ENCODE measurements around the gene SPATA6. TPM values are rescaled to one million over a fixed set of nuclear protein-coding genes. Genes with fewer than 3 reads are reported as not detected.
"Not testable (repeated sequence)": the region's sequence is repeated elsewhere in the genome, so short reads cannot be mapped to it uniquely, and the experiment has no call there.

Gene SPATA6
- total RNA-seq, 2 experiments from 2014 or later, result 1.8 to 1.9 TPM

GRCh38 chr1:48488721-48489120 is 16.7 kb upstream of the SPATA6 start:
- H3K36me3 Mint-ChIP-seq, result no peaks in the 10 kb centered on the region
- DNase-seq, result no peak
- no peaks in the 10 kb centered on the region for H3K4me1 Mint-ChIP-seq (ENCODE audit: low read depth)
- POLR2A ChIA-PET, result no interaction called here
- no peak overlapping the region for H3K27ac Mint-ChIP-seq
- H3K9me3 Mint-ChIP-seq, result no peaks in the 10 kb centered on the region
- CTCF ChIA-PET, result interaction anchor here (2.0 kb wide), 1 partner anchor 9 kb away, joined by 11 read pairs; no protein-coding TSS in a partner anchor
- H3K27me3 Mint-ChIP-seq, result peaks cover 5% of the 10 kb centered on the region
- H3K4me3 Mint-ChIP-seq, result no peak overlapping the region
- intact Hi-C loops (cut with micrococcal nuclease), result no loop called here

GRCh38 chr1:48480504-48480903 is 8.5 kb upstream of the SPATA6 start:
- no peak overlapping the region for H3K4me3 Mint-ChIP-seq
- no peak overlapping the region for H3K27ac Mint-ChIP-seq
- intact Hi-C loops (cut with micrococcal nuclease), result no loop called here
- H3K9me3 Mint-ChIP-seq, result no peaks in the 10 kb centered on the region
- peaks cover 4% of the 10 kb centered on the region for H3K27me3 Mint-ChIP-seq
- DNase-seq, result no peak
- ChIA-PET CTCF (no interaction called here), POLR2A (no interaction called here)
- H3K36me3 Mint-ChIP-seq, result no peaks in the 10 kb centered on the region
- H3K4me1 Mint-ChIP-seq (ENCODE audit: low read depth), result no peaks in the 10 kb centered on the region

- CTCF ChIA-PET; intact Hi-C loops (cut with micrococcal nuclease); H3K27me3 Mint-ChIP-seq; H3K4me3 Mint-ChIP-seq; H3K9me3 Mint-ChIP-seq; DNase-seq; H3K36me3 Mint-ChIP-seq; POLR2A ChIA-PET; H3K27ac Mint-ChIP-seq; H3K4me1 Mint-ChIP-seq (ENCODE audit: low read depth): not testable (repeated sequence)
Measured at GRCh38 chr1:48480023-48480422, 8.0 kb upstream of the SPATA6 start.

GRCh38 chr1:48472638-48473037 is 634 bp upstream of the SPATA6 start:
- no peak for DNase-seq
- Mint-ChIP-seq H3K36me3 (no peaks in the 10 kb centered on the region), H3K9me3 (peaks cover 3% of the 10 kb centered on the region), H3K4me1 (ENCODE audit: low read depth) (peaks cover 27% of the 10 kb centered on the region), H3K4me3 (peak overlapping the region; percentile 61), H3K27me3 (peaks cover 26% of the 10 kb centered on the region), H3K27ac (no peak overlapping the region)
- POLR2A ChIA-PET, result no interaction called here
- intact Hi-C loops (cut with micrococcal nuclease), result loop anchor here (1.0 kb wide), 1 partner anchor 26 kb away; no protein-coding TSS in a partner anchor
- CTCF ChIA-PET, result interaction anchor here (0.9 to 1.3 kb wide), 3 partner anchors 24 to 205 kb away, joined by 3 to 7 read pairs (median 3); no protein-coding TSS in a partner anchor

GRCh38 chr1:48470950-48471690 is 884 bp downstream of the SPATA6 start:
- no peak for DNase-seq
- Mint-ChIP-seq H3K27me3 (peaks cover 26% of the 10 kb centered on the region), H3K4me1 (ENCODE audit: low read depth) (peaks cover 27% of the 10 kb centered on the region), H3K27ac (no peak overlapping the region), H3K36me3 (no peaks in the 10 kb centered on the region), H3K4me3 (peak overlapping the region; percentile 82), H3K9me3 (peaks cover 3% of the 10 kb centered on the region)
- intact Hi-C loops (cut with micrococcal nuclease), result no loop called here
- ChIA-PET POLR2A (no interaction called here), CTCF (interaction anchor here (1.1 to 1.3 kb wide), 2 partner anchors 28 to 206 kb away, joined by 3 to 7 read pairs; no protein-coding TSS in a partner anchor)

GRCh38 chr1:48470481-48470855 is 1.5 kb downstream of the SPATA6 start:
- Mint-ChIP-seq H3K4me3 (peak overlapping the region; percentile 82), H3K4me1 (ENCODE audit: low read depth) (peaks cover 27% of the 10 kb centered on the region), H3K36me3 (no peaks in the 10 kb centered on the region), H3K27ac (no peak overlapping the region), H3K27me3 (peaks cover 26% of the 10 kb centered on the region), H3K9me3 (peaks cover 3% of the 10 kb centered on the region)
- ChIA-PET POLR2A (no interaction called here), CTCF (interaction anchor here (1.1 kb wide), 1 partner anchor 27 kb away, joined by 5 read pairs; no protein-coding TSS in a partner anchor)
- no peak for DNase-seq
- intact Hi-C loops (cut with micrococcal nuclease), result no loop called here

GRCh38 chr1:48469616-48470480 is 2.2 kb downstream of the SPATA6 start:
- ChIA-PET CTCF (interaction anchor here (1.1 kb wide), 1 partner anchor 28 kb away, joined by 5 read pairs; no protein-coding TSS in a partner anchor), POLR2A (no interaction called here)
- Mint-ChIP-seq H3K9me3 (peaks cover 3% of the 10 kb centered on the region), H3K36me3 (no peaks in the 10 kb centered on the region), H3K4me1 (ENCODE audit: low read depth) (peaks cover 27% of the 10 kb centered on the region), H3K27ac (no peak overlapping the region), H3K27me3 (peaks cover 25% of the 10 kb centered on the region), H3K4me3 (no peak overlapping the region)
- DNase-seq, result no peak
- intact Hi-C loops (cut with micrococcal nuclease), result no loop called here

GRCh38 chr1:48466594-48466993 is 5.4 kb downstream of the SPATA6 start:
- DNase-seq, result no peak
- CTCF ChIA-PET, result no interaction called here
- POLR2A ChIA-PET, result no interaction called here
- H3K27me3 Mint-ChIP-seq, result peaks cover 15% of the 10 kb centered on the region
- H3K36me3 Mint-ChIP-seq, result no peaks in the 10 kb centered on the region
- H3K4me3 Mint-ChIP-seq, result no peak overlapping the region
- no peak overlapping the region for H3K27ac Mint-ChIP-seq
- no peaks in the 10 kb centered on the region for H3K9me3 Mint-ChIP-seq
- intact Hi-C loops (cut with micrococcal nuclease), result no loop called here
- H3K4me1 Mint-ChIP-seq (ENCODE audit: low read depth), result peaks cover 16% of the 10 kb centered on the region

GRCh38 chr1:48462716-48463302 is 9.2 kb downstream of the SPATA6 start:
- Mint-ChIP-seq H3K27me3 (peaks cover 5% of the 10 kb centered on the region), H3K36me3 (no peaks in the 10 kb centered on the region), H3K4me3 (no peak overlapping the region), H3K27ac (no peak overlapping the region), H3K4me1 (ENCODE audit: low read depth) (no peaks in the 10 kb centered on the region), H3K9me3 (no peaks in the 10 kb centered on the region)
- POLR2A ChIA-PET, result no interaction called here
- CTCF ChIA-PET, result no interaction called here
- no peak for DNase-seq
- intact Hi-C loops (cut with micrococcal nuclease), result no loop called here

GRCh38 chr1:48450505-48450904 is 21.5 kb downstream of the SPATA6 start:
- CTCF ChIA-PET, result no interaction called here
- DNase-seq, result no peak
- Mint-ChIP-seq H3K36me3 (no peaks in the 10 kb centered on the region), H3K27ac (no peak overlapping the region), H3K9me3 (no peaks in the 10 kb centered on the region), H3K4me3 (no peak overlapping the region), H3K27me3 (no peaks in the 10 kb centered on the region), H3K4me1 (ENCODE audit: low read depth) (no peaks in the 10 kb centered on the region)
- intact Hi-C loops (cut with micrococcal nuclease), result no loop called here
- POLR2A ChIA-PET, result no interaction called here

- Mint-ChIP-seq H3K36me3 (peaks cover 5% of the 10 kb centered on the region), H3K4me3 (no peak overlapping the region), H3K27ac (no peak overlapping the region), H3K27me3 (no peaks in the 10 kb centered on the region), H3K9me3 (peaks cover 7% of the 10 kb centered on the region), H3K4me1 (ENCODE audit: low read depth) (no peaks in the 10 kb centered on the region)
- intact Hi-C loops (cut with micrococcal nuclease), result no loop called here
- CTCF ChIA-PET, result no interaction called here
- no peak for DNase-seq
- POLR2A ChIA-PET, result no interaction called here
Measured at GRCh38 chr1:48448932-48449331, 23.1 kb downstream of the SPATA6 start.

- H3K36me3 Mint-ChIP-seq; H3K27me3 Mint-ChIP-seq; DNase-seq; intact Hi-C loops (cut with micrococcal nuclease); H3K4me3 Mint-ChIP-seq; H3K27ac Mint-ChIP-seq; CTCF ChIA-PET; H3K4me1 Mint-ChIP-seq (ENCODE audit: low read depth); POLR2A ChIA-PET: not testable (repeated sequence)
- H3K9me3 Mint-ChIP-seq, result peaks cover 15% of the 10 kb centered on the region
Measured at GRCh38 chr1:48444186-48444585, 27.8 kb downstream of the SPATA6 start.
